Sigmoid colon (tissue), 7 donors: ENCODE measurements around the gene NRL. TPM values are rescaled to one million over a fixed set of nuclear protein-coding genes. Genes with fewer than 3 reads are reported as not detected.

Experiments used
- DNase-seq: peaks from one replicate; pipeline ENCODE4 v3.0.0-alpha.2; 2019
- H3K27ac ChIP-seq, 4 donors: fragments of 200-600 bp; sonication (generic); one replicate each; pipeline ENCODE4 v1.5.1; 2016 to 2019; ENCODE audit warnings: mild to moderate bottlenecking in 1 of 4
- H3K27me3 ChIP-seq, 3 donors: fragments of 200-600 bp; sonication (generic); one replicate each; pipeline ENCODE4 v1.5.1; 2019; ENCODE audit warnings: mild to moderate bottlenecking in 1 of 3
- H3K36me3 ChIP-seq, 4 donors: fragments of 200-600 bp; sonication (generic); one replicate each; pipeline ENCODE4 v1.5.1; 2016 to 2019
- H3K4me1 ChIP-seq, 4 donors: fragments of 200-600 bp; sonication (generic); one replicate each; pipeline ENCODE4 v1.5.1; 2017 to 2019
- H3K4me3 ChIP-seq, 4 donors: fragments of 200-600 bp; sonication (generic); one replicate each; pipeline ENCODE4 v1.5.1; 2017 to 2019; ENCODE audit warnings: mild to moderate bottlenecking in 2 of 4, moderate library complexity in 1 of 4
- H3K9me3 ChIP-seq, 4 donors: fragments of 200-600 bp in 3 of 4; sonication (generic) in 3 of 4; one replicate each; pipeline versions ENCODE4 v1.5.1 to v1.6.1; 2013 to 2019
- EP300 ChIP-seq, 4 donors: sonication (generic); formaldehyde crosslinking; IDR thresholded peaks; one replicate each; pipeline ENCODE4 v1.6.1; 2017; ENCODE audit warnings: antibody characterized with exemption in 4 of 4
- POLR2A ChIP-seq, 2 donors: fragments of 450-650 bp; IDR thresholded peaks; one replicate each; pipeline ENCODE4 v1.6.1; 2016; ENCODE audit warnings: antibody characterized with exemption in 2 of 2, mild to moderate bottlenecking in 2 of 2, moderate library complexity in 2 of 2
- POLR2AphosphoS5 ChIP-seq, 4 donors: sonication (generic); formaldehyde crosslinking; IDR thresholded peaks; one replicate each; pipeline ENCODE4 v1.6.1; 2017; ENCODE audit warnings: antibody characterized with exemption in 4 of 4
- WGBS, 2 donors: extraction: QIAGEN DNeasy Blood & Tissue Kit; methylation state at CpG; one replicate each; pipeline ENCODE4 v1.1.7; 2013; 5-methylcytosine and 5-hydroxymethylcytosine counted together
- intact Hi-C: fragments of 100-400 bp; cut with DNase I; formaldehyde crosslinking; loops from one replicate; pipeline ENCODE4 v1.15.1; 2023
- polyA plus RNA-seq, 3 donors: library from polyadenylated mRNA; stranded (reverse); fragments of 200-250 nt; gene quantifications; one replicate each; pipeline ENCODE4 v1.2.3, GENCODE V29; 2013
- total RNA-seq, 4 donors: library from RNA; depleted of rRNA; stranded (reverse); fragments of >200 nt; gene quantifications; one replicate each; pipeline ENCODE4 v1.1.0, GENCODE V29; 2016
- TF ChIP-seq, protein P1 (sequence below), 4 experiments: fragments of 450-650 bp in 3 of 4; fragments of 200-600 bp in 1 of 4; IDR thresholded peaks; one replicate each; pipeline ENCODE4 v1.5.1; 2016 to 2019; ENCODE audit warnings: antibody characterized with exemption in 4 of 4, mild to moderate bottlenecking in 3 of 4, moderate library complexity in 2 of 4
- donor health status: healthy with polysubstance abuse.
- donor health status: Bipolar disorder and iron deficiency.
- donor health status: healthy.

NRL gene
- total and polyA plus RNA-seq, 7 donors: 0.71 to 2.9 (median 1.8) TPM

DNA sequence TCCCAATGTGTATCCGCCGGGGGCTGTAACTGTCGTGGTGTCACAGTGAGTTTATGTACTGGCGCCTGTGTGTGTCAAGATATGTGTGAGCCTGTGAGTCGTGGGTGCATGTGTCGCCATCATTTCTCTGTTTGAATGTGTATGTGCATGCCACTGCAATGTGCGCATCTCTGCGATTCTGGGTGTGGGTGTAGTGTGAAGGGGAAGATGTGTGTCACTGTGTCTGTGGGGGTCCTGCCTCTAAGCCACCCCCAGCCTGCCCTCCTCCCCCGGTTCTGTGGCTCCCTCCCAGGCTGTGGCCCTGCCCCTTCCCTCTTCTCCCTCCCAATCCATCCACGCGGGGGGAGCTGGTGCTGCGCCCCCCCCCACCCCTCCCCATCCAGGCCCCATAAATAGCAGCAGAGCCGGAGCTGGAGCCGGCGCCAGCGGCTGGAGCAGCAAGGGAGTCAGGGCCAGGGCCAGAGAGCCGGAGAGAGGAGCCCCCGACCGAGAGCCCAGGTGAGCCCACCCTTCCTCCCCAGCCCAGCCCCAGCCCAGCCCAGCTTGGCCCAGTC is 43.5 kb downstream of the NRL start, which contains the start of gene CPNE6:
TSS of gene CPNE6 (plus strand) at position 419 of the 554 bp plus-strand sequence. CDS start 1,375 bp downstream, outside the sequence.
- 71 to 73% methylated on average over 19 of the region's 19 CpGs for WGBS, 2 donors
- TF ChIP-seq EP300 (IDR thresholded peaks at IDR 0.05) (no peak), POLR2AphosphoS5 (IDR thresholded peaks at IDR 0.05) (no peak), POLR2A (IDR thresholded peaks at IDR 0.05) (no peak)
- TF ChIP-seq, protein P1, sequence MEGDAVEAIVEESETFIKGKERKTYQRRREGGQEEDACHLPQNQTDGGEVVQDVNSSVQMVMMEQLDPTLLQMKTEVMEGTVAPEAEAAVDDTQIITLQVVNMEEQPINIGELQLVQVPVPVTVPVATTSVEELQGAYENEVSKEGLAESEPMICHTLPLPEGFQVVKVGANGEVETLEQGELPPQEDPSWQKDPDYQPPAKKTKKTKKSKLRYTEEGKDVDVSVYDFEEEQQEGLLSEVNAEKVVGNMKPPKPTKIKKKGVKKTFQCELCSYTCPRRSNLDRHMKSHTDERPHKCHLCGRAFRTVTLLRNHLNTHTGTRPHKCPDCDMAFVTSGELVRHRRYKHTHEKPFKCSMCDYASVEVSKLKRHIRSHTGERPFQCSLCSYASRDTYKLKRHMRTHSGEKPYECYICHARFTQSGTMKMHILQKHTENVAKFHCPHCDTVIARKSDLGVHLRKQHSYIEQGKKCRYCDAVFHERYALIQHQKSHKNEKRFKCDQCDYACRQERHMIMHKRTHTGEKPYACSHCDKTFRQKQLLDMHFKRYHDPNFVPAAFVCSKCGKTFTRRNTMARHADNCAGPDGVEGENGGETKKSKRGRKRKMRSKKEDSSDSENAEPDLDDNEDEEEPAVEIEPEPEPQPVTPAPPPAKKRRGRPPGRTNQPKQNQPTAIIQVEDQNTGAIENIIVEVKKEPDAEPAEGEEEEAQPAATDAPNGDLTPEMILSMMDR (IDR thresholded peaks at IDR 0.05): no peak
- no peaks in the 10 kb centered on the region for H3K36me3 ChIP-seq
- H3K9me3 ChIP-seq: no peaks in the 10 kb centered on the region
- H3K27me3 ChIP-seq: peaks cover 0 to 16% (median 0%) of the 10 kb centered on the region in 3 donors
- H3K4me1 ChIP-seq: peaks cover 0 to 18% (median 17%) of the 10 kb centered on the region in 4 donors
- no peak within 1 kb of the TSS for H3K27ac ChIP-seq
- no peak for DNase-seq
- intact Hi-C loops: no loop called here
- no peak within 1 kb of the TSS for H3K4me3 ChIP-seq

DNA sequence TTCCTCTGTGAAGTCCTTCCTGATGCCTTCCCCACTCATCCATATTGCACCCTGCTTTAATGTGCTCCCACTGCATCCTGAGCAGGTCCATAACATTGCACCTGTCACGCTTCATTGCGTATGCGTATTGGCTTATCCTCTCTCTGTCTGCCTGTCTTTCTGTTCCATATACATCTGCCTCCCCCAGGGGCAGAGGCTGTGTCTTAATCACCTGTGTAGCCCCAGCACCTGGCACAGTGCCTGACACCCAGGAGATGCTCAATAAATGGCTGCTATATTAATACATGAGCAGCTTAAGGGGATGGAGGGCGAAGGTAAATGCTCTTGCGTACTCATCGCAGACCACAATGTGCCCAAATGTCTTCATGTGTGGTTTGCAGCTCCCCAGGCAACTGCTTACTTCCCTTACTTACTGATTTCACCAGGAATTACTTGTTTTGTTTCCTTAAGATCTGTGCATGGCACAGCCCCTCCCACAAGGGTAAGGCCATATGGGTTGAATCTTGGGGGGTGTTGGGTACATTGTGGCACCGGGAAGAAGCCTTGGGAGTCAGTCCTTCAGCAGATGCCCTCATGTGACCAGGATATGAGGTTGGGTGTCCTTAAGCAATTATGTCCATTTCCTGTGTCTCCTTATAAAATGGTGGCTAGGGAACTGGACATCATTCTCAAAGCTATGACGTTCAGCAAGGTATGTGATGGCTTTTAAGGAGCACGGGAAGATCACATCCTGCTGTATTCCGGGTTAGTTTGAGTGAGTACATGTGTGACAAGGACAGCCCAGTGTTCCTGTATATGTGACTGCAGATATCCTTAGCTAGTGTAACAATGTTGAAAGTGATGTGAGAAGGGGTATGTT is 44.2 kb downstream of the NRL start:
- DNase-seq: peak; percentile 29
- Histone ChIP-seq H3K4me3 (no peak overlapping the region), H3K4me1 (peaks cover 0 to 18% (median 17%) of the 10 kb centered on the region in 4 donors), H3K36me3 (no peaks in the 10 kb centered on the region), H3K9me3 (no peaks in the 10 kb centered on the region), H3K27me3 (peaks cover 0 to 16% (median 0%) of the 10 kb centered on the region in 3 donors), H3K27ac (no peak overlapping the region)
- intact Hi-C loops: no loop called here
- TF ChIP-seq EP300 (IDR thresholded peaks at IDR 0.05): no peak
- TF ChIP-seq, protein P1 (IDR thresholded peaks at IDR 0.05): no peak
- TF ChIP-seq POLR2A (IDR thresholded peaks at IDR 0.05): no peak
- TF ChIP-seq POLR2AphosphoS5 (IDR thresholded peaks at IDR 0.05): no peak
- WGBS, 2 donors: 84 to 89% methylated on average over 10 of the region's 10 CpGs

DNA sequence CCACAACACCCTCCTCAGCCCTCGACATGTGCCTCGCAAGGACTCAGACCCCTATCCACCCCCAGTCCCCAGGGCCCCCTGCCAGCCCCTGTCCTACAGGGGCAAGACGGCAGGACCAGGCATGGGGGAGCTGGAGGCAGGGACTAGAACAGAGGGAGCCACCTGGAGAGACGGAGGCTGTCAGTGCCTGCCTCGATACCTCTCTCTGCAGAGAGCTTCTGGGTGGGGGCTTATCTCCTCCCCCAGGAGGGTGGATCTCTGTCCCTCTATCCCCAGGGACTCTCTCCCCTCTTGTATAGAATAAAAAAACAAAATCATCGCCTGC is 45.4 kb downstream of the NRL start:
- Histone ChIP-seq H3K36me3 (no peaks in the 10 kb centered on the region), H3K27ac (no peak overlapping the region), H3K4me1 (peaks cover 0 to 18% (median 17%) of the 10 kb centered on the region in 4 donors), H3K9me3 (no peaks in the 10 kb centered on the region), H3K27me3 (peaks cover 0 to 16% (median 0%) of the 10 kb centered on the region in 3 donors), H3K4me3 (no peak overlapping the region)
- DNase-seq: peak; percentile 43
- TF ChIP-seq POLR2A (IDR thresholded peaks at IDR 0.05) (no peak), EP300 (IDR thresholded peaks at IDR 0.05) (no peak), POLR2AphosphoS5 (IDR thresholded peaks at IDR 0.05) (no peak)
- TF ChIP-seq, protein P1 (IDR thresholded peaks at IDR 0.05): no peak
- intact Hi-C loops: no loop called here
- WGBS, 2 donors: 87 to 93% methylated on average over 6 of the region's 6 CpGs

DNA sequence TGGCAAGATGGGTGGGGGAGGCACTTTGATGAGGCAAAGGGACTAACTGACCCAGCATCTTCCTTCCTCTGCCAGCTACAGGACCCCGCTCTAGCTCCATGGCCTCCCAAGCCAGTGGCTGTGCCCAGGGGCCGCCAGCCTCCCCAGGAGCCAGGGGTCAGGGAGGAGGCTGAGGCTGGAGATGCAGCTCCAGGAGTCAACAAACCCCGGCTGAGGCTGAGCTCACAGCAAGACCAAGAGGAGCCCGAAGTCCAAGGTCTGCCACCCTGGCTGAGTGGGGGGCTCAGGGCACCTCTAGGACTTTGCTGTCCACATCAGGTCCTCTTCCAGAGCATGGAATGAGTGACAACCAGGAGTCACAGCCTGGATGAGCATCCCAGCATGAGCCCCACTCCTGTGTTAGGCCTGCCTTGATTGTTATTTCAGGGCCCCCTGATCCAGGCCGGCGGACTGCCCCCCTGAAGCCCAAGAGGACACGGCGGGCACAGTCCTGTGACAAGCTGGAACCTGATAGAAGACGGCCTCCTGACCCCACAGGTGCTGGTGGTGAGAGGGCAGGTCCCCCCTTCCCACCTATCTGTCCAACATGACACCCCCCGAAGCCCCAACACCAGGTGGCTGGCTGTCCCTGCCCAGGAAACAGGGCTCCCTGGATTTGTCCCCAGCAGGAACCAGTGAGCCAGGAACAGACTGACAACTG is 45.9 kb downstream of the NRL start:
- intact Hi-C loops: no loop called here
- peak; percentile 46 for DNase-seq
- 90 to 91% methylated on average over 10 of the region's 10 CpGs for WGBS, 2 donors

More for the DNA sequence above, 45.9 kb downstream of the NRL start:
- Histone ChIP-seq H3K27ac (no peak overlapping the region), H3K4me3 (no peak overlapping the region), H3K36me3 (no peaks in the 10 kb centered on the region), H3K4me1 (peaks cover 0 to 18% (median 17%) of the 10 kb centered on the region in 4 donors), H3K27me3 (peaks cover 0 to 15% (median 0%) of the 10 kb centered on the region in 3 donors), H3K9me3 (no peaks in the 10 kb centered on the region)
- no peak for TF ChIP-seq POLR2AphosphoS5 (IDR thresholded peaks at IDR 0.05)
- TF ChIP-seq, protein P1 (IDR thresholded peaks at IDR 0.05): no peak
- TF ChIP-seq POLR2A (IDR thresholded peaks at IDR 0.05): no peak
- TF ChIP-seq EP300 (IDR thresholded peaks at IDR 0.05): no peak
